ENCODE data around the gene DOCK9. TPM values are rescaled to one million over a fixed set of nuclear protein-coding genes. Genes with fewer than 3 reads are reported as not detected.

DOCK9 gene
- total and polyA plus RNA-seq, 2 donors from 2014 or later, result 14.0 to 125 TPM

DNA sequence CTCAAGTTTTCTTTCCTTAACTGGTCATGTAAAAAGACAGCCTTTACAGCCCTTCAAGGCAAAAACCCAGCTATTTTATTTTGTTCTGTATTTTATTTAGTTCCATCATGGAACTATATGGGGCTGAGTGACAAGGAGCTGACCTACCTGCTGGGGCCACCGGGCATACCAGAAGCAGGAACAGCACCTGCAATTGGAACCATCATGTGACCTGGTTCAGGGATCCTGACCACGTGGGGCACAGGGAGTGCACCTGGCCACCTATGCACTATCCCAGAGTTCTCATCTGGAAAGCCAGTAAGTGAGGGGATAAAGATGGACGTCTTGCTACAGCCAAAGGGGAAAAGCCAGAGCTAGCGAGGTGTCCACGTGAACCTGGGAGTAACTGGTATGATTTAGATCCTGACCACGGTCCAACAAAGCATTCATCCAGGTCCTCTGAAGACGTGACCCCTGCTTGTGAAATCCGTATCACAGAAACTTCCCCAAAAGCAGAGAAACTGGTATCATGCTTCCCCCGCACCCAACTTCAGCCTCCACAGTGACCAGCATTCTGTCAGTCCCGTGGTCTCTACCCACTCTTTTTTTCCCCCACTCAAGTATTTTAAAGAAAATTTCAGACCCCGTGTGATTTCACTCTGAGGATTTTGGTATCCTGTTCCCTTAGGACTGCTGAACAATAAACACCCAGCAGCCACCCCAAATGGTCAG is 184.9 kb downstream of the DOCK9 start:
- no peak for DNase-seq
- Histone ChIP-seq H3K36me3 (ENCODE audit: control insufficient read depth in 2 of 3, insufficient read depth in 3 of 3, low read length in 3 of 3) (peaks cover 0 to 14% (median 10%) of the 10 kb centered on the region in 3 donors), H3K27ac (ENCODE audit: low read depth in 2 of 2, low read length in 2 of 2) (no peak overlapping the region), H3K9ac (ENCODE audit: low read length in 3 of 3) (no peak overlapping the region), H3K4me1 (ENCODE audit: control insufficient read depth in 2 of 3, insufficient read depth in 2 of 3, low read depth in 1 of 3, low read length in 3 of 3) (no peaks in the 10 kb centered on the region), H3K9me3 (ENCODE audit: control insufficient read depth in 2 of 3, insufficient read depth in 1 of 3, low read length in 3 of 3) (no peaks in the 10 kb centered on the region), H3K27me3 (ENCODE audit: control insufficient read depth, insufficient read depth, low read length) (no peaks in the 10 kb centered on the region), H3K4me3 (ENCODE audit: low read length in 3 of 3) (no peak overlapping the region)
- FAIRE-seq, result no peak
- intact Hi-C loops (cut with DNase I), result no loop called here
- TF ChIP-seq, protein P1, sequence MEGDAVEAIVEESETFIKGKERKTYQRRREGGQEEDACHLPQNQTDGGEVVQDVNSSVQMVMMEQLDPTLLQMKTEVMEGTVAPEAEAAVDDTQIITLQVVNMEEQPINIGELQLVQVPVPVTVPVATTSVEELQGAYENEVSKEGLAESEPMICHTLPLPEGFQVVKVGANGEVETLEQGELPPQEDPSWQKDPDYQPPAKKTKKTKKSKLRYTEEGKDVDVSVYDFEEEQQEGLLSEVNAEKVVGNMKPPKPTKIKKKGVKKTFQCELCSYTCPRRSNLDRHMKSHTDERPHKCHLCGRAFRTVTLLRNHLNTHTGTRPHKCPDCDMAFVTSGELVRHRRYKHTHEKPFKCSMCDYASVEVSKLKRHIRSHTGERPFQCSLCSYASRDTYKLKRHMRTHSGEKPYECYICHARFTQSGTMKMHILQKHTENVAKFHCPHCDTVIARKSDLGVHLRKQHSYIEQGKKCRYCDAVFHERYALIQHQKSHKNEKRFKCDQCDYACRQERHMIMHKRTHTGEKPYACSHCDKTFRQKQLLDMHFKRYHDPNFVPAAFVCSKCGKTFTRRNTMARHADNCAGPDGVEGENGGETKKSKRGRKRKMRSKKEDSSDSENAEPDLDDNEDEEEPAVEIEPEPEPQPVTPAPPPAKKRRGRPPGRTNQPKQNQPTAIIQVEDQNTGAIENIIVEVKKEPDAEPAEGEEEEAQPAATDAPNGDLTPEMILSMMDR (IDR thresholded peaks at IDR 0.05; ENCODE audit: borderline replicate concordance, extremely low read depth, insufficient read depth), result no peak

DNA sequence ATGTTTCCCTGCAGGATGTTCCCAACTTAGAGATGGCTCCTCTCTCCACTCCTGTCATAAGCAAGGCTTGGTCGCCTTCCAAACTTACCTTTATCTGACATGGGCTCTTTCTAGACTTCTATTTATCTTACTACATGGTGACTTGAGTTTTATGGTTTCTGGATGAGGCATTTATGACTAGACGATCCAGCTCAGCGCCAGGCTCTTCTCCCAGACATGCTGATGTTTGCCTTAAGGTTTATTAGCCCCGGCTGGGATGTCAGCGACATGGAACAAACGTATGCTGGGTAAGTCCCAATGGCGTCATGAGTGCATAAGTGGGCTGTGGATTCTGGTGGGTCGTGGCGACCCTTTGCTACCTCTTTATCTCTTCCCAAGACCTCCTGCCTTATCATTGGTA is 185.5 kb downstream of the DOCK9 start:
- no peaks in the 10 kb centered on the region for H3K4me1 ChIP-seq (ENCODE audit: control insufficient read depth in 2 of 3, insufficient read depth in 2 of 3, low read depth in 1 of 3, low read length in 3 of 3)
- FAIRE-seq (no peak), DNase-seq (no peak)
- no peak overlapping the region for H3K9ac ChIP-seq (ENCODE audit: low read length in 3 of 3)
- no peaks in the 10 kb centered on the region for H3K9me3 ChIP-seq (ENCODE audit: control insufficient read depth in 2 of 3, insufficient read depth in 1 of 3, low read length in 3 of 3)
- H3K36me3 ChIP-seq (ENCODE audit: control insufficient read depth in 2 of 3, insufficient read depth in 3 of 3, low read length in 3 of 3), result peaks cover 0 to 14% (median 8%) of the 10 kb centered on the region in 3 donors
- H3K4me3 ChIP-seq (ENCODE audit: low read length in 3 of 3), result no peak overlapping the region
- no peaks in the 10 kb centered on the region for H3K27me3 ChIP-seq (ENCODE audit: control insufficient read depth, insufficient read depth, low read length)
- intact Hi-C loops (cut with DNase I), result no loop called here
- no peak overlapping the region for H3K27ac ChIP-seq (ENCODE audit: low read depth in 2 of 2, low read length in 2 of 2)
- TF ChIP-seq, protein P1 (IDR thresholded peaks at IDR 0.05; ENCODE audit: borderline replicate concordance, extremely low read depth, insufficient read depth), result no peak

- TF ChIP-seq, protein P1 (IDR thresholded peaks at IDR 0.05; ENCODE audit: borderline replicate concordance, extremely low read depth, insufficient read depth), result no peak
- H3K27ac ChIP-seq (ENCODE audit: low read depth in 2 of 2, low read length in 2 of 2), result no peak overlapping the region
- no peak overlapping the region for H3K4me3 ChIP-seq (ENCODE audit: low read length in 3 of 3)
- FAIRE-seq, result no peak
- no peaks in the 10 kb centered on the region for H3K9me3 ChIP-seq (ENCODE audit: control insufficient read depth in 2 of 3, insufficient read depth in 1 of 3, low read length in 3 of 3)
- intact Hi-C loops (cut with DNase I), result no loop called here
- H3K36me3 ChIP-seq (ENCODE audit: control insufficient read depth in 2 of 3, insufficient read depth in 3 of 3, low read length in 3 of 3), result peaks cover 0 to 14% (median 4%) of the 10 kb centered on the region in 3 donors
- H3K27me3 ChIP-seq (ENCODE audit: control insufficient read depth, insufficient read depth, low read length), result no peaks in the 10 kb centered on the region
- no peaks in the 10 kb centered on the region for H3K4me1 ChIP-seq (ENCODE audit: control insufficient read depth in 2 of 3, insufficient read depth in 2 of 3, low read depth in 1 of 3, low read length in 3 of 3)
- DNase-seq, result no peak
- H3K9ac ChIP-seq (ENCODE audit: low read length in 3 of 3), result no peak overlapping the region
Measured at GRCh38 chr13:98791611-98792010, 186.3 kb downstream of the DOCK9 start.

Data from kidney (tissue), 14 donors.